HepG2 (cell line): ENCODE measurements around the gene TCF12. TPM values are rescaled to one million over a fixed set of nuclear protein-coding genes. Genes with fewer than 3 reads are reported as not detected.

Source experiments
- ATAC-seq: fragments of 200-7000 bp; cut with Tn5 transposase; 3 replicates; pipeline ENCODE4 v1.9.1; 2020; ENCODE audit warnings: mild to moderate bottlenecking, moderate library complexity
- BruUV-seq: library from RNA; stranded (reverse); fragments of 400-500 nt; replicated peaks from 2 replicates; lab custom pipeline; 2021; lab: Mats Ljungman, UMichigan
- CTCF ChIA-PET: fragments of 300-600 bp; formaldehyde crosslinking; extraction: SDS; loops from one replicate; lab custom pipeline; 2021; ENCODE audit warnings: low total read pairs, inconsistent platforms, low intra/inter-chr PET ratio; lab: Yijun Ruan, JAX
- POLR2A ChIA-PET: fragments of 350-600 bp; sonication (Branson Sonifier 250); formaldehyde crosslinking; loops from one replicate; lab custom pipeline; 2020; ENCODE audit warnings: antibody characterized with exemption, inconsistent platforms; lab: Yijun Ruan, JAX
- DNase-seq: peaks from one replicate; pipeline ENCODE4 v3.0.0-alpha.2; 2015; ENCODE audit warnings: low spot score
- FAIRE-seq: peaks from 3 replicates; lab custom pipeline; 2011; peaks lifted over from hg19 to GRCh38; lab: Jason Lieb, UNC
- H2AFZ ChIP-seq: one replicate; pipeline ENCODE4 v1.6.1; 2011; ENCODE audit warnings: low read length, inconsistent platforms
- H3K27ac ChIP-seq: fragments of 300-600 bp; 3 replicates; pipeline ENCODE4 v1.8.0; 2011; ENCODE audit warnings: mixed run types, mild to moderate bottlenecking, mixed read lengths, low read length, inconsistent platforms; ENCODE audit not compliant: insufficient read depth; ENCODE audit errors: extremely low read length
- H3K27me3 ChIP-seq, 2 experiments: fragments of 200-600 bp in 1 of 2; 2 replicates in 1 of 2; 3 replicates in 1 of 2; pipeline versions ENCODE4 v1.6.0 to v1.8.0; 2011; ENCODE audit warnings: low read length in 2 of 2, mild to moderate bottlenecking in 2 of 2, moderate library complexity in 2 of 2, inconsistent platforms in 1 of 2; ENCODE audit not compliant: insufficient read depth in 2 of 2, control insufficient read depth in 1 of 2
- H3K36me3 ChIP-seq, 2 experiments: fragments of 200-600 bp in 1 of 2; replicated peaks in 1 of 2; 2 replicates in 1 of 2; 3 replicates in 1 of 2; pipeline versions ENCODE4 v1.5.1 to v1.8.0; 2011; ENCODE audit warnings: low read length in 2 of 2, inconsistent platforms in 1 of 2; ENCODE audit not compliant: insufficient read depth in 2 of 2, control insufficient read depth in 1 of 2
- H3K4me1 ChIP-seq: 2 replicates; pipeline ENCODE4 v1.5.1; 2012; ENCODE audit warnings: low read length, inconsistent platforms; ENCODE audit not compliant: insufficient read depth
- H3K4me2 ChIP-seq: 2 replicates; pipeline ENCODE4 v1.6.0; 2011; ENCODE audit warnings: low read depth, low read length, inconsistent platforms
- H3K4me3 ChIP-seq, 3 experiments: fragments of 200-600 bp in 1 of 3; sonication (generic), shearing (Covaris generic) in 1 of 3; replicated peaks in 1 of 3; 2 replicates each; pipeline ENCODE4 v1.5.1; 2011 to 2016; ENCODE audit warnings: low read length in 3 of 3, inconsistent platforms in 2 of 3, low read depth in 2 of 3, mild to moderate bottlenecking in 2 of 3, control low read depth in 1 of 3, mixed read lengths in 1 of 3; ENCODE audit not compliant: insufficient read depth in 1 of 3
- H3K79me2 ChIP-seq: one replicate; pipeline ENCODE4 v1.6.1; 2011; ENCODE audit warnings: low read length, inconsistent platforms; ENCODE audit not compliant: insufficient read depth
- H3K9ac ChIP-seq: 2 replicates; pipeline ENCODE4 v1.6.0; 2011; ENCODE audit warnings: mild to moderate bottlenecking, low read depth, low read length, inconsistent platforms; ENCODE audit not compliant: insufficient read depth
- H3K9me3 ChIP-seq: 2 replicates; pipeline ENCODE4 v1.5.1; 2012; ENCODE audit warnings: mild to moderate bottlenecking, low read length
- H4K20me1 ChIP-seq: 2 replicates; pipeline ENCODE4 v1.6.0; 2011; ENCODE audit warnings: inconsistent platforms, mild to moderate bottlenecking, low read length, moderate library complexity; ENCODE audit not compliant: insufficient read depth
- CBX2 ChIP-seq, 2 experiments: fragments of 200-600 bp in 1 of 2; sonication (generic); formaldehyde crosslinking in 1 of 2; IDR thresholded peaks; 2 replicates each; pipeline versions ENCODE4 v1.7.0 to v1.8.1; 2018 to 2022; ENCODE audit warnings: low read depth in 2 of 2, low read length in 1 of 2, mild to moderate bottlenecking in 1 of 2, missing genetic modification reagents in 1 of 2
- MXI1 ChIP-seq: IDR thresholded peaks from 3 replicates; pipeline ENCODE4 v1.6.1; 2012; ENCODE audit warnings: low read depth, low read length, inconsistent platforms, borderline replicate concordance
- PHB2 ChIP-seq: fragments of 450-650 bp; IDR thresholded peaks from 2 replicates; pipeline ENCODE4 v1.6.1; 2018; ENCODE audit not compliant: partially characterized antibody
- RBM39 ChIP-seq: fragments of 200-400 bp; formaldehyde crosslinking; IDR thresholded peaks from one replicate; pipeline ENCODE4 v1.6.1; 2018; ENCODE audit warnings: antibody characterized with exemption, mild to moderate bottlenecking, low read depth, low read length; ENCODE audit not compliant: poor library complexity, severe bottlenecking
- SUZ12 ChIP-seq: fragments of 150-350 bp; IDR thresholded peaks from 2 replicates; pipeline ENCODE4 v1.6.1; 2014; ENCODE audit warnings: low read depth, low read length
- ZEB1 ChIP-seq: IDR thresholded peaks from 2 replicates; pipeline ENCODE4 v1.6.1; 2012; ENCODE audit warnings: mild to moderate bottlenecking, low read depth, inconsistent platforms; ENCODE audit not compliant: insufficient replicate concordance
- ZNF12 ChIP-seq: sonication (generic); formaldehyde crosslinking; IDR thresholded peaks from 2 replicates; pipeline ENCODE4 v1.5.0; 2020; ENCODE audit warnings: missing genetic modification reagents
- ZNF768 ChIP-seq: sonication (generic); formaldehyde crosslinking; IDR thresholded peaks from 2 replicates; pipeline ENCODE4 v1.4.0; 2020; ENCODE audit warnings: missing genetic modification reagents
- in situ Hi-C: cut with HindIII; loops from 2 replicates; pipeline ENCODE4 v1.10.0; 2017; ENCODE audit warnings: low pct_unique_long_range_greater_than_20kb; ENCODE audit not compliant: extremely low pct_ligation_motif_present
- intact Hi-C: fragments of 100-400 bp; cut with micrococcal nuclease; formaldehyde crosslinking; loops from one replicate; pipeline ENCODE4 v1.10.0; 2022; ENCODE audit not compliant: unreplicated experiment
- polyA plus RNA-seq, 8 experiments: library from polyadenylated mRNA; depleted of rRNA in 3 of 8; stranded (reverse) in 7 of 8; unstranded in 1 of 8; fragments of >200 nt; fragmentation: Illumina TruSeq in 4 of 8; extraction: Trizol in 4 of 8; gene quantifications; 2 replicates each; pipeline versions ENCODE4 v1.2.1 to v1.2.3, GENCODE V29; 2011 to 2016; ENCODE audit warnings: low read depth in 4 of 8, missing spikeins in 1 of 8, mixed read lengths in 1 of 8; ENCODE audit not compliant: insufficient read depth in 1 of 8
- total RNA-seq, 5 experiments: library from RNA; depleted of rRNA; stranded (reverse); fragments of >200 nt; fragmentation: Illumina TruSeq; extraction: Trizol; gene quantifications; 2 replicates each; pipeline ENCODE4 v1.2.3, GENCODE V29; 2016; ENCODE audit warnings: low read depth in 1 of 5
- TF ChIP-seq, protein P1 (sequence below): sonication (generic); formaldehyde crosslinking; IDR thresholded peaks from 2 replicates; pipeline ENCODE4 v1.5.1; 2020; ENCODE audit warnings: mild to moderate bottlenecking, missing genetic modification reagents, borderline replicate concordance
- TF ChIP-seq, protein P2 (sequence below): sonication (generic); formaldehyde crosslinking; conservative IDR thresholded peaks from 2 replicates; pipeline ENCODE4 v1.8.1; 2023; ENCODE audit warnings: missing genetic modification reagents

The TCF12 gene
- total and polyA plus RNA-seq, 2 of the 13 experiments (the other 11 are each of a cell fraction or from before 2014, with no cell fraction given) = 48.6 to 51.1 TPM

DNA sequence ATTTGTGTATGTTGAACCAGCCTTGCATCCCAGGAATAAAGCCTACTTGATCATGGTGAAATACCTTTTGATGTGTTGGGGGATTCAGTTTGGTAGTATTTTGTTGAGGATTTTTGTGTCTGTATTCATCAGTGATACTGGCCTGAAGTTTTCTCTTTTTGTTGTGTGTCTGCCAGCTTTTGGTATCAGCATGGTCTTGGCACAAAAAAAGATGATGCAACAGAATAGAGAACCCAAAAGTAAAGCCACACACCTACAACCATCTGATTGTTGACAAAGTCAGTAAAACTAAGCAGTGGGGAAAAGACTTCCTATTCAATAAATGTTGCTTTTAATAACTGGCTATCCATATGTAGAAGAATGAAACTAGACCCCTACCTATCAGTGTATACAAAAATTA lies 77.6 kb downstream of the TCF12 start:
- Histone ChIP-seq H3K27ac (no peak overlapping the region), H3K27me3 (no peaks in the 10 kb centered on the region), H3K4me3 (no peak overlapping the region), H4K20me1 (no peaks in the 10 kb centered on the region; the same call in 1 of the 2 replicates), H3K36me3 (peaks cover 0 to 12% of the 10 kb centered on the region in 2 experiments; a peak in 2 of 5 replicates), H3K79me2 (peaks cover 27% of the 10 kb centered on the region), H3K9ac (no peak overlapping the region), H3K9me3 (no peaks in the 10 kb centered on the region), H3K4me1 (no peaks in the 10 kb centered on the region), H2AFZ (no peak overlapping the region), H3K4me2 (no peak overlapping the region)
- ATAC-seq (no peak), FAIRE-seq (no peak), DNase-seq (no peak)
- ChIA-PET CTCF (no interaction called here), POLR2A (no interaction called here)
- TF ChIP-seq CBX2 (IDR thresholded peaks at IDR 0.05; ENCODE audit: low read depth, low read length) (no peak), CBX2 (CRISPR knock-in tag; IDR thresholded peaks at IDR 0.05; ENCODE audit: low read depth) (no peak), SUZ12 (no peak), ZEB1 (no peak), ZNF12 (CRISPR knock-in tag) (no peak), MXI1 (no peak), PHB2 (no peak), ZNF768 (CRISPR knock-in tag) (no peak), RBM39 (no peak)
- TF ChIP-seq, protein P1, sequence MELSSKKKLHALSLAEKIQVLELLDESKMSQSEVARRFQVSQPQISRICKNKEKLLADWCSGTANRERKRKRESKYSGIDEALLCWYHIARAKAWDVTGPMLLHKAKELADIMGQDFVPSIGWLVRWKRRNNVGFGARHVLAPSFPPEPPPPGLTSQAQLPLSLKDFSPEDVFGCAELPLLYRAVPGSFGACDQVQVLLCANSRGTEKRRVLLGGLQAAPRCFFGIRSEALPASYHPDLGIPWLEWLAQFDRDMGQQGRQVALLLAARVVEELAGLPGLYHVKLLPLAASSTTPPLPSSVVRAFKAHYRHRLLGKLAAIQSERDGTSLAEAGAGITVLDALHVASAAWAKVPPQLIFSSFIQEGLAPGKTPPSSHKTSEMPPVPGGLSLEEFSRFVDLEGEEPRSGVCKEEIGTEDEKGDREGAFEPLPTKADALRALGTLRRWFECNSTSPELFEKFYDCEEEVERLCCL (CRISPR knock-in tag) = no peak
- TF ChIP-seq, protein P2, sequence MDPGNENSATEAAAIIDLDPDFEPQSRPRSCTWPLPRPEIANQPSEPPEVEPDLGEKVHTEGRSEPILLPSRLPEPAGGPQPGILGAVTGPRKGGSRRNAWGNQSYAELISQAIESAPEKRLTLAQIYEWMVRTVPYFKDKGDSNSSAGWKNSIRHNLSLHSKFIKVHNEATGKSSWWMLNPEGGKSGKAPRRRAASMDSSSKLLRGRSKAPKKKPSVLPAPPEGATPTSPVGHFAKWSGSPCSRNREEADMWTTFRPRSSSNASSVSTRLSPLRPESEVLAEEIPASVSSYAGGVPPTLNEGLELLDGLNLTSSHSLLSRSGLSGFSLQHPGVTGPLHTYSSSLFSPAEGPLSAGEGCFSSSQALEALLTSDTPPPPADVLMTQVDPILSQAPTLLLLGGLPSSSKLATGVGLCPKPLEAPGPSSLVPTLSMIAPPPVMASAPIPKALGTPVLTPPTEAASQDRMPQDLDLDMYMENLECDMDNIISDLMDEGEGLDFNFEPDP = no peak
- intact Hi-C loops = no loop called here
- no TSS peak for BruUV-seq
- in situ Hi-C loops = no loop called here
